ENCODE results near the gene BRD2.
A peak's percentile ranks its signal among the peaks of the same experiment; 100 is the strongest.

Gene BRD2

GRCh38 chr6:33001685-33002084 is 33.3 kb downstream of the BRD2 start:
- DNase-seq = no peak

- DNase-seq = no peak
These were observed 36.5 kb downstream of the BRD2 start for GRCh38 chr6:33004940-33005339.

- no peak for DNase-seq
These were observed 39.5 kb downstream of the BRD2 start for GRCh38 chr6:33007831-33008400.

GRCh38 chr6:33008944-33009861 is 40.8 kb downstream of the BRD2 start, which contains the start of gene HLA-DOA:
Gene HLA-DOA (minus strand): TSS chr6:33009591.
- DNase-seq = peak in 1 of 2 experiments; percentile 27

- no peak for DNase-seq
These were observed 42.0 kb downstream of the BRD2 start for GRCh38 chr6:33010356-33010755.

- no peak for DNase-seq
These were observed 45.2 kb downstream of the BRD2 start for GRCh38 chr6:33013608-33014007.

GRCh38 chr6:33014841-33015634 is 46.6 kb downstream of the BRD2 start:
- DNase-seq = peak in 1 of 2 experiments; percentile 25

GRCh38 chr6:33015798-33016197 is 47.4 kb downstream of the BRD2 start:
- DNase-seq = no peak

GRCh38 chr6:33017018-33017417 is 48.6 kb downstream of the BRD2 start:
- DNase-seq = no peak

GRCh38 chr6:33017694-33018353 is 49.4 kb downstream of the BRD2 start:
- no peak for DNase-seq

- no peak for DNase-seq
These were observed 50.0 kb downstream of the BRD2 start for GRCh38 chr6:33018418-33018817.

GRCh38 chr6:33018904-33019303 is 50.5 kb downstream of the BRD2 start:
- DNase-seq = peak; percentile 13 to 43

- DNase-seq = no peak
These were observed 51.0 kb downstream of the BRD2 start for GRCh38 chr6:33019372-33019771.

- DNase-seq = no peak
These were observed 53.5 kb downstream of the BRD2 start for GRCh38 chr6:33021917-33022316.

- no peak for DNase-seq
These were observed 55.1 kb downstream of the BRD2 start for GRCh38 chr6:33023536-33023935.

- DNase-seq = no peak
These were observed 56.1 kb downstream of the BRD2 start for GRCh38 chr6:33024521-33024920.

GRCh38 chr6:33028220-33028849 is 59.9 kb downstream of the BRD2 start:
- DNase-seq = no peak

GRCh38 chr6:33029328-33030184 is 61.2 kb downstream of the BRD2 start:
- DNase-seq = no peak

- DNase-seq = no peak
These were observed 61.9 kb downstream of the BRD2 start for GRCh38 chr6:33030245-33030644.
